Midbrain (tissue), 1 donor: Measurements from ENCODE around the gene FBL.
"Not testable (repeated sequence)": the region's sequence is repeated elsewhere in the genome, so short reads cannot be mapped to it uniquely, and the experiment has no call there.

Experiments
- DNase-seq: peaks from one replicate; lab custom pipeline; 2025; lab: John Stamatoyannopoulos, UW

FBL gene

GRCh38 chr19:39876486-39876885 lies 30.3 kb upstream of the FBL start:
- not testable (repeated sequence) for DNase-seq

GRCh38 chr19:39875401-39875864 lies 29.3 kb upstream of the FBL start:
- not testable (repeated sequence) for DNase-seq

GRCh38 chr19:39874404-39874803 lies 28.2 kb upstream of the FBL start:
- DNase-seq, result no peak

GRCh38 chr19:39873385-39873784 lies 27.2 kb upstream of the FBL start:
- no peak for DNase-seq

GRCh38 chr19:39871886-39872866 lies 26.0 kb upstream of the FBL start:
- no peak for DNase-seq

GRCh38 chr19:39871362-39871761 lies 25.2 kb upstream of the FBL start:
- no peak for DNase-seq

GRCh38 chr19:39870171-39870971 lies 24.2 kb upstream of the FBL start:
- DNase-seq, result no peak

GRCh38 chr19:39867952-39868351 lies 21.8 kb upstream of the FBL start:
- DNase-seq, result no peak

GRCh38 chr19:39867133-39867532 lies 21.0 kb upstream of the FBL start:
- DNase-seq, result no peak

GRCh38 chr19:39865953-39866352 lies 19.8 kb upstream of the FBL start:
- no peak for DNase-seq

GRCh38 chr19:39865186-39865585 lies 19.0 kb upstream of the FBL start:
- no peak for DNase-seq

GRCh38 chr19:39864118-39864517 lies 17.9 kb upstream of the FBL start:
- DNase-seq, result no peak

- no peak for DNase-seq
These were observed 12.4 kb upstream of the FBL start for GRCh38 chr19:39858541-39858940.

GRCh38 chr19:39852882-39853281 lies 6.7 kb upstream of the FBL start:
- no peak for DNase-seq

GRCh38 chr19:39850892-39851291 lies 4.7 kb upstream of the FBL start:
- DNase-seq, result no peak

GRCh38 chr19:39848392-39848791 lies 2.2 kb upstream of the FBL start:
- no peak for DNase-seq

GRCh38 chr19:39847525-39847924 lies 1.3 kb upstream of the FBL start:
- DNase-seq, result no peak

GRCh38 chr19:39846678-39847486 lies 703 bp upstream of the FBL start:
- DNase-seq, result no peak

GRCh38 chr19:39845584-39845932 lies 621 bp downstream of the FBL start:
- no peak for DNase-seq

GRCh38 chr19:39845172-39845571 lies 1.0 kb downstream of the FBL start:
- no peak for DNase-seq

- peak; percentile 28 for DNase-seq
These were observed 2.0 kb downstream of the FBL start for GRCh38 chr19:39843919-39844793.
